ENCODE data around the gene NUDT7. TPM values are rescaled to one million over a fixed set of nuclear protein-coding genes. Genes with fewer than 3 reads are reported as not detected.

The NUDT7 gene
- total and polyA plus RNA-seq, 2 donors (not counting 3 experiments of a cell fraction or from before 2014, with no cell fraction given), result 6.2 to 6.5 TPM

DNA sequence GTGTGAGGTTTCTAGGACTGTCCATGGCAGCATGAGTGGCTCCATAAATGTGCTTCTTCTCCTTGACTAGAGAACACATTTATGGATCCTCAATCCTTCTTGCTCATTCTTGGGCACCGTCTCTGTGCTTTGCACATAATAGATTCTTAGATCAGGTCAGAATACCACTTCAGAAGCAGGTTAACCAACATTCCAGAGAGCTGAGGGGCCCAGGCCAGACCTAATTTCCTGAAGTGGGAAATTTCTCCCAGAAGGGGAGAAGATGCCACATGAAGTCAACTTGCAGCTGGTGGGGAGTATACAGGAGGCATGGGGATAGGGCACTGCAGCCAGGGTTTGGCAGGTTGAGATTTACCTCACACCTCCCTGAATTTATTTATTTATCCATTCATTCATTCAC is 41.7 kb downstream of the NUDT7 start:
- Histone ChIP-seq H4K20me1 (replicated peaks; ENCODE audit: control insufficient read depth, extremely low read depth, insufficient read depth, low read length) (no peaks in the 10 kb centered on the region), H3K36me3 (ENCODE audit: control insufficient read depth in 2 of 2, extremely low read depth in 1 of 2, insufficient read depth in 2 of 2, low read length in 2 of 2) (no peaks in the 10 kb centered on the region), H3K9me1 (replicated peaks; ENCODE audit: control insufficient read depth, extremely low read depth, insufficient read depth, low read length) (no peaks in the 10 kb centered on the region), H3K27ac (ENCODE audit: insufficient read depth, low read depth, low read length) (no peak overlapping the region), H3K4me1 (ENCODE audit: control insufficient read depth, extremely low read depth, insufficient read depth, low read length) (peaks cover 10% of the 10 kb centered on the region), H2AFZ (ENCODE audit: low read depth, low read length) (no peak overlapping the region), H3K79me2 (ENCODE audit: control insufficient read depth, insufficient read depth, low read length) (no peaks in the 10 kb centered on the region), H3K9ac (replicated peaks; ENCODE audit: extremely low read depth, insufficient read depth, low read length) (no peak overlapping the region), H3K27me3 (ENCODE audit: control insufficient read depth in 2 of 2, insufficient read depth in 2 of 2, low read length in 2 of 2) (no peaks in the 10 kb centered on the region), H3K4me3 (replicated peaks in 1 of 3; ENCODE audit: insufficient read depth in 1 of 3, low read depth in 1 of 3, low read length in 3 of 3) (no peak overlapping the region), H3K4me2 (ENCODE audit: insufficient read depth, low read length) (no peak overlapping the region), H3K9me3 (replicated peaks; ENCODE audit: control insufficient read depth, insufficient read depth, low read length) (no peaks in the 10 kb centered on the region)
- FAIRE-seq (no peak), DNase-seq (ENCODE audit: low read depth, low spot score) (no peak)
- CTCF ChIA-PET, result interaction anchor here (1.6 kb wide), 1 partner anchor 17 kb away, joined by 4 read pairs; no protein-coding TSS in a partner anchor
- intact Hi-C loops (cut with micrococcal nuclease), result no loop called here
- dilution Hi-C loops (cut with MboI; ENCODE audit: extremely low pct_ligation_motif_present, low sequenced_read_pairs), result no loop called here
- TF ChIP-seq POLR2A (IDR thresholded peaks at IDR 0.05; ENCODE audit: low read depth, low read length) (no peak), FOS (IDR thresholded peaks at IDR 0.05; ENCODE audit: borderline replicate concordance, insufficient read depth, low read length) (no peak), EZH2 (IDR thresholded peaks at IDR 0.05; ENCODE audit: borderline replicate concordance, low read depth, low read length, severe bottlenecking) (no peak), GATA2 (IDR thresholded peaks at IDR 0.05; ENCODE audit: insufficient read depth, insufficient read length, low read depth, low read length) (no peak), JUN (IDR thresholded peaks at IDR 0.05; ENCODE audit: borderline replicate concordance, insufficient read depth, insufficient read length, low read depth) (no peak), MYC (IDR thresholded peaks at IDR 0.05; ENCODE audit: low read depth, low read length) (no peak), POLR2AphosphoS5 (IDR thresholded peaks at IDR 0.05; ENCODE audit: insufficient read depth, low read depth, low read length) (no peak)
- TF ChIP-seq, protein P1, sequence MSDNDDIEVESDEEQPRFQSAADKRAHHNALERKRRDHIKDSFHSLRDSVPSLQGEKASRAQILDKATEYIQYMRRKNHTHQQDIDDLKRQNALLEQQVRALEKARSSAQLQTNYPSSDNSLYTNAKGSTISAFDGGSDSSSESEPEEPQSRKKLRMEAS (IDR thresholded peaks at IDR 0.05; ENCODE audit: insufficient read depth, insufficient read length), result no peak
- TF ChIP-seq, protein P2, sequence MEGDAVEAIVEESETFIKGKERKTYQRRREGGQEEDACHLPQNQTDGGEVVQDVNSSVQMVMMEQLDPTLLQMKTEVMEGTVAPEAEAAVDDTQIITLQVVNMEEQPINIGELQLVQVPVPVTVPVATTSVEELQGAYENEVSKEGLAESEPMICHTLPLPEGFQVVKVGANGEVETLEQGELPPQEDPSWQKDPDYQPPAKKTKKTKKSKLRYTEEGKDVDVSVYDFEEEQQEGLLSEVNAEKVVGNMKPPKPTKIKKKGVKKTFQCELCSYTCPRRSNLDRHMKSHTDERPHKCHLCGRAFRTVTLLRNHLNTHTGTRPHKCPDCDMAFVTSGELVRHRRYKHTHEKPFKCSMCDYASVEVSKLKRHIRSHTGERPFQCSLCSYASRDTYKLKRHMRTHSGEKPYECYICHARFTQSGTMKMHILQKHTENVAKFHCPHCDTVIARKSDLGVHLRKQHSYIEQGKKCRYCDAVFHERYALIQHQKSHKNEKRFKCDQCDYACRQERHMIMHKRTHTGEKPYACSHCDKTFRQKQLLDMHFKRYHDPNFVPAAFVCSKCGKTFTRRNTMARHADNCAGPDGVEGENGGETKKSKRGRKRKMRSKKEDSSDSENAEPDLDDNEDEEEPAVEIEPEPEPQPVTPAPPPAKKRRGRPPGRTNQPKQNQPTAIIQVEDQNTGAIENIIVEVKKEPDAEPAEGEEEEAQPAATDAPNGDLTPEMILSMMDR (IDR thresholded peaks at IDR 0.05; ENCODE audit: extremely low read depth in 1 of 2, insufficient read depth in 1 of 2, low read depth in 1 of 2, low read length in 2 of 2), result no peak
- BruUV-seq (replicated peaks), result no TSS peak
- POLR2A ChIA-PET, result no interaction called here

All from endothelial cell of umbilical vein (primary cell).